ENCODE results near the gene ISM2. TPM values are rescaled to one million over a fixed set of nuclear protein-coding genes. Genes with fewer than 3 reads are reported as not detected.
"Not testable (repeated sequence)": the region's sequence is repeated elsewhere in the genome, so short reads cannot be mapped to it uniquely, and the experiment has no call there.

Gene ISM2
- total and polyA plus RNA-seq, 2 of the 13 experiments (the other 11 are each of a cell fraction or from before 2014, with no cell fraction given), result 1.8 to 40.7 TPM

- TF ChIP-seq KAT2B (IDR thresholded peaks at IDR 0.05; ENCODE audit: borderline replicate concordance, low read depth, low read length), result no peak
- 0 out of 2 replicates have a peak, but pooled peaks have one; percentile 4 for TF ChIP-seq CTCF (CRISPR knock-in tag; IDR thresholded peaks at IDR 0.05)
- no peak for TF ChIP-seq SMARCC2 (IDR thresholded peaks at IDR 0.05)
- TF ChIP-seq EHMT2 (IDR thresholded peaks at IDR 0.05; ENCODE audit: borderline replicate concordance, low read depth, low read length), result no peak
- no peak for TF ChIP-seq SP140L (CRISPR knock-in tag; IDR thresholded peaks at IDR 0.05; ENCODE audit: borderline replicate concordance)
- 0 out of 2 replicates have a peak, but pooled peaks have one; percentile 12 for TF ChIP-seq ZNF121 (CRISPR knock-in tag; IDR thresholded peaks at IDR 0.05)
- TF ChIP-seq GTF2F1 (IDR thresholded peaks at IDR 0.05; ENCODE audit: low read length), result no peak
- peak; percentile 63; the same call in 1 of the 2 replicates for TF ChIP-seq ZNF652 (CRISPR knock-in tag; IDR thresholded peaks at IDR 0.05; ENCODE audit: borderline replicate concordance, low read depth)
- H4K20me1 ChIP-seq (ENCODE audit: insufficient read depth, low read length), result no peaks in the 10 kb centered on the region
- CTCF ChIA-PET (ENCODE audit: low intra/inter-chr PET ratio, low total read pairs), result no interaction called here
- H3K4me3 ChIP-seq (replicated peaks in 1 of 3; ENCODE audit: insufficient read depth in 1 of 3, low read depth in 2 of 3, low read length in 3 of 3), result no peak overlapping the region
- in situ Hi-C loops (cut with HindIII; ENCODE audit: extremely low pct_ligation_motif_present, low pct_unique_long_range_greater_than_20kb), result loop anchor here (10.0 kb wide), 1 partner anchor 243 kb away; no protein-coding TSS in a partner anchor
- no peaks in the 10 kb centered on the region for H3K79me2 ChIP-seq (ENCODE audit: insufficient read depth, low read length)
- ATAC-seq, result peak; percentile 68
- H3K27me3 ChIP-seq (ENCODE audit: control insufficient read depth in 1 of 2, insufficient read depth in 2 of 2, low read length in 2 of 2), result no peaks in the 10 kb centered on the region
- POLR2A ChIA-PET, result no interaction called here
- H3K27ac ChIP-seq (ENCODE audit: extremely low read length, insufficient read depth, low read length), result no peak overlapping the region
- no peak for FAIRE-seq
- BruUV-seq (replicated peaks), result no TSS peak
- H3K4me2 ChIP-seq (ENCODE audit: low read depth, low read length), result no peak overlapping the region
- intact Hi-C loops (cut with micrococcal nuclease; ENCODE audit: unreplicated experiment), result no loop called here
- WGBS (ENCODE audit: low lambda C conversion rate), result 81% methylated on average over 8 of the region's 8 CpGs
- H3K9me3 ChIP-seq (ENCODE audit: low read length), result no peaks in the 10 kb centered on the region
- peaks cover 8 to 24% of the 10 kb centered on the region in 2 experiments; a peak in 4 of 5 replicates for H3K36me3 ChIP-seq (replicated peaks in 1 of 2; ENCODE audit: control insufficient read depth in 1 of 2, insufficient read depth in 2 of 2, low read length in 2 of 2)
- H3K4me1 ChIP-seq (ENCODE audit: insufficient read depth, low read length), result peaks cover 14% of the 10 kb centered on the region
- no peak overlapping the region for H2AFZ ChIP-seq (ENCODE audit: low read length)
- H3K9ac ChIP-seq (ENCODE audit: insufficient read depth, low read depth, low read length), result no peak overlapping the region
- no peak for DNase-seq (ENCODE audit: low spot score)
Measured at GRCh38 chr14:77547512-77548180, 49.0 kb upstream of the ISM2 start.

GRCh38 chr14:77545171-77545570 is 46.6 kb upstream of the ISM2 start:
- H3K4me3 ChIP-seq (replicated peaks in 1 of 3; ENCODE audit: insufficient read depth in 1 of 3, low read depth in 2 of 3, low read length in 3 of 3); H3K27ac ChIP-seq (ENCODE audit: extremely low read length, insufficient read depth, low read length); H3K79me2 ChIP-seq (ENCODE audit: insufficient read depth, low read length); H3K4me2 ChIP-seq (ENCODE audit: low read depth, low read length); H3K9me3 ChIP-seq (ENCODE audit: low read length); FAIRE-seq; DNase-seq (ENCODE audit: low spot score); CTCF ChIA-PET (ENCODE audit: low intra/inter-chr PET ratio, low total read pairs); H4K20me1 ChIP-seq (ENCODE audit: insufficient read depth, low read length); H2AFZ ChIP-seq (ENCODE audit: low read length); POLR2A ChIA-PET; BruUV-seq (replicated peaks); intact Hi-C loops (cut with micrococcal nuclease; ENCODE audit: unreplicated experiment); ATAC-seq; H3K9ac ChIP-seq (ENCODE audit: insufficient read depth, low read depth, low read length); H3K27me3 ChIP-seq (ENCODE audit: control insufficient read depth in 1 of 2, insufficient read depth in 2 of 2, low read length in 2 of 2): not testable (repeated sequence)
- H3K36me3 ChIP-seq (replicated peaks in 1 of 2; ENCODE audit: control insufficient read depth in 1 of 2, insufficient read depth in 2 of 2, low read length in 2 of 2), result peaks cover 8 to 16% of the 10 kb centered on the region in 2 experiments; a peak in 3 of 5 replicates
- 98% methylated on average over 11 of the region's 11 CpGs for WGBS (ENCODE audit: low lambda C conversion rate)
- peaks cover 14% of the 10 kb centered on the region for H3K4me1 ChIP-seq (ENCODE audit: insufficient read depth, low read length)
- in situ Hi-C loops (cut with HindIII; ENCODE audit: extremely low pct_ligation_motif_present, low pct_unique_long_range_greater_than_20kb), result loop anchor here (10.0 kb wide), 1 partner anchor 240 kb away; no protein-coding TSS in a partner anchor

Measured in HepG2 (cell line).